GM19239 (cell line): ENCODE measurements around the gene ATG4A.

Experiments used
- DNase-seq: peaks from one replicate; pipeline ENCODE4 v3.0.0; 2011; ENCODE audit warnings: low spot score; ENCODE audit not compliant: insufficient read length
- FAIRE-seq: peaks from 2 replicates; lab custom pipeline; 2011; peaks lifted over from hg19 to GRCh38; lab: Jason Lieb, UNC

The ATG4A gene, protein sequence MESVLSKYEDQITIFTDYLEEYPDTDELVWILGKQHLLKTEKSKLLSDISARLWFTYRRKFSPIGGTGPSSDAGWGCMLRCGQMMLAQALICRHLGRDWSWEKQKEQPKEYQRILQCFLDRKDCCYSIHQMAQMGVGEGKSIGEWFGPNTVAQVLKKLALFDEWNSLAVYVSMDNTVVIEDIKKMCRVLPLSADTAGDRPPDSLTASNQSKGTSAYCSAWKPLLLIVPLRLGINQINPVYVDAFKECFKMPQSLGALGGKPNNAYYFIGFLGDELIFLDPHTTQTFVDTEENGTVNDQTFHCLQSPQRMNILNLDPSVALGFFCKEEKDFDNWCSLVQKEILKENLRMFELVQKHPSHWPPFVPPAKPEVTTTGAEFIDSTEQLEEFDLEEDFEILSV

DNA sequence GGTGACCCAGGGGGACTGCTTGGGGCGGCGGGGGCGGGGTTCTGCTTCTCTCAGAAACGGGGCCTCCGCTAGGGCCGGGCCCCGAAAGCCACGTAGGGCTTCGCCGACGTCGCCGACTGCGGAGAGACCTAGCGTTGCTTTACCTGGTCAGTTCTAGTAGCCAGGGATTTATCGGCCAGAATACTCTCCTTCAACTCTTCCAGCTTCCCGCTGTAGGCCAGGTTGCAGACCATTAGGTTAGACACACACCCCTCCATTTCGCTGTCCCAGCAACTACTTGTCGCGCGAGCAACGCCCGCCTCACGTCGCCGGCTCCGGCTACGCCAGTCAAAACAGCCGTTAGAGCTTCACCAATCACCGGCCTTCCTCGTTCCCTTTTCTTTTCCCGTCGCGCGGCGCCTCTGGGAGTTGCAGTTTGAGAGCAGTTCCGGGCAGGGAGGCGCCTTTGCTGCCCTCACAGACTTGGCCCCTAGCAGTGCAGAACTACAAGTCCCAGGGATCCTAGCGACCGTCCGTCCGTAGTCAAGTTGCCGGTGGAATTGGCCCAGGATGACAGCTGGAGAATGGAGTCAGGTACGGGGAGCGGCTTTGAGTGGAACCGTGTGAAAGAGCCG, at the start of gene ATG4A, which contains the start of gene PSMD10:
Gene ATG4A, plus strand, starts transcription at position 515 of the 614 bp plus-strand sequence. Its CDS starts 49 bp downstream, at position 564.
Gene PSMD10, minus strand, starts transcription at position 279 of the 614 bp plus-strand sequence. Its CDS starts 22 bp downstream, at position 257.
- FAIRE-seq, result peak; percentile 98

DNA sequence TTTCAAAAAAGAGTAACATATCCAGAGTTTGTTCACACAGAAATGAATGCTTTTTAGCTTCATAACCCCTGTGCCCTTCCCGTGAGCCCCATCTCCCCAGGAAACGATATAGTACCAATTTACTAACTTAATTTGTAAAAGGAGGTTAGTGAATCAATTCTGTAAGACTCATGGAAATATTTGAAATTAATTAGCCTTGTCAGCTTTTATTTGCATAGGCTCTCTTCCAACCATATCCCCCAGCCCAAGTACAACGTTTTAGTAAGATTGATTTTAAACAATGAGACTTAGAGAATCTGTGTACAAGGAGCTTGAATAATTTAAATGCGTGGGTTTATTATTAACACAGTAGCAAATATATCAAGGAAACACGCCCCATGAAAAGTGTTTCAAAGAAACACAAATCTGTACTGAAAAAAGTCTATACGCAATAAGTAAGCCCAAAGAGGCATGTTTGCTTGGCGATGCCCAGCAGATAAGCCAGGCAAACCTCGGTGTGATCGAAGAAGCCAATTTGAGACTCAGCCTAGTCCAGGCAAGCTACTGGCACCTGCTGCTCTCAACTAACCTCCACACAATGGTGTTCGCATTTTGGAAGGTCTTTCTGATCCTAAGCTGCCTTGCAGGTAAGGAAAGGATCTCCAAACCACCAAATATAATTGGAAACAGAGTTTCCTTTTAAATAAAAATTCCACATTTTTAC, 46.9 kb upstream of the ATG4A start, which contains the start of gene VSIG1:
Gene VSIG1, plus strand, starts transcription at position 512 of the 703 bp plus-strand sequence. Its CDS starts 66 bp downstream, at position 578.
- no peak for FAIRE-seq
- no peak for DNase-seq

More for the DNA sequence above, at the start of gene ATG4A, which contains the start of gene PSMD10:
- peak; percentile 46 for DNase-seq

DNA sequence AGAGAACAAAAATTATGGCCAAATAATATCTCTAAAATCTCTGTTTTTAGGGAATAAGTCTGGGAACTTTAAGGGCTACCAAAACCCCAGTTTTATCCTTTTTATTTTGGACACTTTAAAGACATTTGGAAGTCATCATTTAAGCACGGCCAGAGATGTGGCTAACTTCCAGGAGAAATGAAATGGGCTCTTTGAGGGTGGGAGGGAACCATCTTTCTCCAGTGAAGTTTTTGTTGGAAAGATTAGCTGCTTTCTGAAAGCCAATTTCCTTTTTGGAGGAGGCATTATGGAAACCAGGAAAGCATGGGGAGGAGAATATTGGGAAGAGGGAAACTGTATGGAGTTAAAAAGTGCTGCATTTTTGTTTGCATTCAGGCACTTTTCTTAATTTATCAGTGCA, 41.9 kb upstream of the ATG4A start:
- no peak for FAIRE-seq
- DNase-seq, result no peak

DNA sequence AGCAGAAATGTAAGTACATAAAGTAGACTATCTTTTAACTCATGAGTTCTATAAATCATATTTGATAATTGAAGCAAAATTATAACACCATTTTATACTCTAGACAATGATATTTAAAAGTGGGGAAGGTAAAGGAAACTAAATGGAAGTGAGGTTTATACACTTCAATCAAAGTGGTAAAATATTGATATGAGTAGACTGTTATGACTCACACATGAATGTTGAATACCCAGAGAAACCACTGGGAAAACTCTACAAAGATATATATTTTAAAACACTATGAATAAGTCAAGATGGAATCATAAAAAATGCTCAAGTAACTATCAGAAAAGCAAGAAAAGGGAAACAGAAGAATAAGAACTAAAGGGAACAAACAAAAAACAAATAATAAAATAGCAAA, 38.4 kb upstream of the ATG4A start:
- DNase-seq (no peak), FAIRE-seq (no peak)

DNA sequence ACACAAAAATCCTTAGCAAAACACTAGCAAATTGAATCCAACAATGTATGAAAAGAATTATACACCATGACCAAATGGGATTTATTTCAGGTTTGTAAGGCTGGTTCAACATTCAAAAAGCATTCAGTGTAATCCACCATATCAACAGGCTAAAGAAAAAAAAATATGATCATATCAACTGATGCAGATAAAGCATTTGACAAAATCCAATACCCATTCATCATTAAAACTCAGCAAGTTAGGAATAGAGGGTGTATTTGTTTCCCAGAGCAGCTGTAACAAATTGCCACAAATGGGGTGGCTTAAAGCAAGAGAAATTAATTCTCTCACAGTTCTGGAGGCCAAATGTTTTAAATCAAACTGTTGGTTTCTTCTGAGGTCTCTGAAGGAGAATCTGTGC, 36.0 kb upstream of the ATG4A start:
- FAIRE-seq (no peak), DNase-seq (no peak)

DNA sequence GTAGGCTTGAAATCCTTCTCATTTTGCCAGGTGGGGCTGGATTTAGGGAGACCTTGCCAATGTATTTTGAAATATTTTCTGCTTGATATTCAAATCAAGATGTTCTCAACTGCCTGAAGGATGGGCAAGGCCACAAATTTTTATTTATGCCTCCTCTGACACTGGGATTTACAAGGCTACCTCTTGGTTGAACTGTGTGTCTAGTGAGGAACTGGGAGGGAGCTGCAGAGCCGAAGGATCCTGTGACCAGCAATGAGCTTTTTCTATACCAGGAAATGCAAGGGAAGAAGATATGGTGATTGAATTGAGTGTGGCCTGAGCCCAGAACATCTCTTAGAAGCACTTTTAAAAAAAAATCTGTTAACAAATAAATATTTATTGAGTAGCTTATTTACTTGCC, 31.8 kb upstream of the ATG4A start:
- FAIRE-seq (no peak), DNase-seq (no peak)

DNA sequence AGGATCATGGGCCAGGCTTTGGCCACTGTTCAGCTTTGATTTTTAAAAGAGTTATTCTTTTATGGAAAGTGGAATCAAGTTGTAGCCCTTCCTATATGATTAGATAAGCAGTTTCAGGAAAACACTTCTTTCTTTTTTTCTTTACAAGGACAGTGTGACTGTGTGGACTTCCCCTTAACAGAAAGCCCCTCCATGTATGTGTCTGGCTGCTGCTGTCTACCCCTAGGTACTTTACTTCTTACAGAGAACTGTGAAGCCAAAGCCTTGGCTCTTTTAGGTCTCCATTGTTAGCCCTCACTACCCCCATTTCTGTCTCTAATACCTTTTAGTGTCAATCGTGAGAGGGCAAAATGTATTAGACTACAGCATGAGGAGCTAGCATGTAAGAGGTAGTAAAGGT, 27.6 kb upstream of the ATG4A start:
- no peak for DNase-seq
- FAIRE-seq, result no peak

DNA sequence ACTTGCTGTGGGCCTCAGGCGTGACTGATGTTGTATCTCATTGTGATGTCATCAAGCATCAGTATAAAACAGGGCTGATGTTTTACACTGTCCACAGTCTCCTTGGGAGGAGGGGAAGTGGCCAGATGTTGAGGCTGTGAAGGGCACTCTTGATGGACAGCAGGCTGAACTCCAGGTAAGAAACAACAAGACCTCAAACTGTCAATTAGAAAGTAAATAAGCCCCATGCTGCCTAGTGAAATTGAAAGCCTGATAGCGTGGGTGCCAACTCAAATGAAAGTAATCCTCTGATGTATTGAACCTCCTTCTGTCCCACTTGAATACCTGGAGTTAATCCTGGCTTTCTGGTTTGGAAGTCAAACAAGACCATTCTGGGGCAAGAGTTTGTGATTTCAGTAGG, 27.0 kb upstream of the ATG4A start:
- FAIRE-seq, result no peak
- DNase-seq, result no peak

DNA sequence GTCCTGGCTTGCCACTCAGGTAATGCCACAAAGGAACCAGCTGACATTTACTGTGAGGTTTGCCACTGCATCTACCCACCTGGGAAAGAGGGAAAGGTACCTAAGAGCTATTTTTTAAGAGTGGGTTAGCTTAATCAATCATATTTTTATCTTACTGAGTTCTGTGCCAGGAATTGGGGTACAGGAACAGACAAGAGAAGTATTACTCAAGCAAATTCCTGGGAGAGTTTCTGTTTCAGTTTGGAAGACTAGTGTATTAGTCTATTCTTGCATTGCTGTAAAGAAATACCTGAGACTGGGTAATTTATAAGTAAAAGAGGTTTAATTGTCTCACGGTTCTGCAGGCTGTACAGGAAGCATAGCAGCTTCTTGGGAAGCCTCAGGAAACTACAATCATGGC, 23.5 kb upstream of the ATG4A start:
- no peak for FAIRE-seq
- DNase-seq, result no peak

DNA sequence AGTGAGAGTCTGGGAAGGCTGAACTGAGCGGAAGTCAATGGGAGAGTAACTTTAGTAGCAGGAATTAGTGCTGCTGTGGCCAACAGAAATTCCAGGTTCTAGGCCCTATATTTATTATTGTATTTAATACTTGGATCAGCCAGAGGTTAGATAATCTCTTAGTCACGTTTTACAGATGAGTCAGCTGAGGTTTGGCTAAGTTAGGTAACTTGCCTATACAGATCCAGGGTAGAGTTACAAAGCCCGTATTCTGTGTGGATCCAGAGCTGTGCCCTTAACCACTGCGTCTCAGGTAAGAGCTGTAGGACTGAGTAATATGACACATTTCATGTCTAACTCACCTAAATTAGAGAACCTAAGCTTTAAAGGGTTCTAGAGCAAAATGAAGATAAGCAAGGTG, 20.7 kb upstream of the ATG4A start:
- DNase-seq (no peak), FAIRE-seq (no peak)

DNA sequence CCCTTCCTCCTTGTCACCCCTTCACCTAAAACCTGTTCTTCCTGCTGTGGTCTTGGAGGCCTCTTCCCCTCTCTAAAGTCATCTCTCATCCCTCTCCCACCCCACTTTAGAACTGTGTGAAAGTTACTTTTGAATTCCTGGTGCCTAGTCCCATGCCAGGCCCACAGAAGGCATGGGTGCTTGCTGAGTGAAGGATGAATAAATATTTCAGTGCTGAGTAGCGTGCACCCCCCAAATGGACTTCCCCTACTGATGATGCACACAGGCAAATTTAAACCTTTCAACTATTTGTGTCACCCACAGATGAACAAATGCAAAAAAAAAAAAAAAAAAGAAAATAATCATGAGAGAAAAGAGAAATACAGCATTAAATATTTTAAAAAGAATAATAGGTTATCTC, 20.0 kb upstream of the ATG4A start:
- no peak for DNase-seq
- FAIRE-seq, result no peak

DNA sequence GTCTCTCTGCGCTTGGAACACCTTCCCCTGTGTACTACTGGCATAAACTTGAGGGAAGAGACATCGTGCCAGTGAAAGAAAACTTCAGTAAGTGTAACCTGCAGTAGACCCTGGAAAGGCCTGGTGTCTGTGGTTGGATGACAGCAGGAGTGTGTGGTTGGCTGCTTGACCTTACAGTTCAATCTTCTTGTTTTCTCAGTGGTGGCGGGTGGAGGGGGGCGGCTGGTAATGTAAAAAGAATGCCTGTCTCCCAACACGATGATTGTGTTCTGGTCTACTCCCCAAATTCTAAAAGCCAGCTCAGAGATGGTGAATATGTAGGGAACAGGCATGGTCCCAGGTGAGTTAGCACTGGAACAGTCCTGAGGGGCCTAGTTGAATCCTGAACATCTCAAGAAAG, 18.8 kb upstream of the ATG4A start:
- FAIRE-seq, result no peak
- no peak for DNase-seq

DNA sequence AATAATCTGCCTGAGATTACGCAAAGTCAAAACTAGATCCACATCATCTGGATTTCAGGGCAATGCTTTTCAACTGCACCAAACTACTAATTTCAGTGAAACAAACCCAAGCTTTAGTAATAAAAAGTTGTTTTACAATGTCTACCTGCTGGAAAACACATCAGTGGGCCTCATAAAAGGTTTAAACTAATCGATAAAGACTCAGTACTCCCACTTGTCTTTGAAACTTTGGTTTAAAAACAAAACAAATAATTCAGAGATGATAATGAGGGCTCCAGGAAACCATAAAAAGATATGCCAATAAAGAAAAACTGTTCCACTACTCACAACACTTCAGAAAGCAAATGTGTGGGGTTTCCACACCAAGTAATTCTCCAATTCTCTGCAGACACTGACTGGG, 10.5 kb upstream of the ATG4A start:
- no peak for FAIRE-seq
- no peak for DNase-seq

DNA sequence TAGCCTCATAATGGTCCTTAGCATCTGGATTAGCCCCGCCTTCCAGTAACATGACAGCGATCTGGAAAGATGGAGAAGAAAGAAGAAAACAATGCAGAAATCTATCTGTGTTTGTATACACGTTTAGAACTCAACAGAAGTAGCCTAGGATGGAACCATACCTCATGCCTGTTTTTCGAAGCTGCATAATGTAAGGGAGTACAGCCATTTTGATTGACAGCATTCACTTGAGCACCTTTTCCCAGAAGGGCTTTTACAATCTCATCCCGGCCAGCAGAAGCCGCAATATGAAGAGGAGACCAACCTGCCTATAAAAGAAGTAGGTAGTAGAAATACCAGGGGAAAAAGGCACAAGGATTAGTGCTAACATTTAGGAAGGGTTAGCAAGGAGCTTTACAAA, 3.8 kb upstream of the ATG4A start:
- FAIRE-seq, result peak; percentile 67
- no peak for DNase-seq

DNA sequence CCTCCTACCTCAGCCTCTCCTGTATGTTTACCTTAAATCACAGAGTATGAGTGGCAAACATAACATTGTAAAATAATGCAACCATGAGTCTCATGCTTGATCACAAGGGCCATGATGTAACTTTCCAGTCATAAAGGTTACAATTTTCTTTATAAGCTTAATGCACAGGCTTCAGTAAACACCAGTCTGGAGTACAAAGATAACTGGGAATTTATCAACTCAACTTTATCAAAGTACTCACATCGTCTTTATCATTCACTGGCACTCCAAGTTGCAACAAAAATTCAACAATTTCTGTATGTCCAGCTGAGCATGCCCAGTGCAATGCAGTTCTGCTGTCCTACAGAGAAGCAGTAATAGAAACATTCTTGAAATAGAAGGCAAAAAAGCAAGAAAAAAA, 3.1 kb upstream of the ATG4A start:
- DNase-seq, result no peak
- FAIRE-seq, result peak; percentile 26

DNA sequence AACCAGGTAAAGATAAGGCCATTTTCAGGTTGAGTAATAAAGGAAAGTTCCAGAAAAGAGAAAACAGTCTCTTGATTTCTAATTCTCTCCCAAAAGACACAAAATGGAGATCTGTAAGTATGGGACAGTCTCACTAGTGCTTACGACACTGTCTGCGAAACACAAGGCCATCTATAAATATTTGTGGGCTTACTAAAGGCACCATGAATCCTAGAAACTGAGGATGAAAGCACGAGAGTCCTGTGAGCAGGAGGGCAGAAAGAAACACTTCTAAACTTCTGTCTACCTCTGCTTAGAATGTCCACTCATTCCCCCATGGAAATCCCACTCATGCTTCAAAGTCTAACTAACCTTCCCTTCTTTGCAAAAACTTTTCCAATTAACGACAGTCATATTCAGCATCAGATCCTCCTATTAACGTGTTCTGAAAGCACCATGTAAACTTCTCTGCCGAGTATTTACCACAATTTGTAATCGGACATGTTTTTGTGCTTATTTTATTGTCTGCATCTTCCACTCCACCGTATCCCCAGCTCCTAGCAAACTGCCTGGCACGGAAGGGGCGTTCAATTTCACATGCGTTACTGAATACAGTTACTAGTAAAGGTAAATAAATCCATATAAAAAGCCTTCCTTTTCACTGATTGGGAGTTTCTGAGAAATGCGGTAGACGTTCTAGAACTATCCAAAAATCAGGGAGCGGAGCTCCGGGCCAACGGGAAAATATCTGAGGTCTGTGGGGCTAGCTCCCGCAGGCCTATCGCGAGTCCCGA, 901 bp upstream of the ATG4A start:
- DNase-seq (no peak), FAIRE-seq (peak; percentile 91)

DNA sequence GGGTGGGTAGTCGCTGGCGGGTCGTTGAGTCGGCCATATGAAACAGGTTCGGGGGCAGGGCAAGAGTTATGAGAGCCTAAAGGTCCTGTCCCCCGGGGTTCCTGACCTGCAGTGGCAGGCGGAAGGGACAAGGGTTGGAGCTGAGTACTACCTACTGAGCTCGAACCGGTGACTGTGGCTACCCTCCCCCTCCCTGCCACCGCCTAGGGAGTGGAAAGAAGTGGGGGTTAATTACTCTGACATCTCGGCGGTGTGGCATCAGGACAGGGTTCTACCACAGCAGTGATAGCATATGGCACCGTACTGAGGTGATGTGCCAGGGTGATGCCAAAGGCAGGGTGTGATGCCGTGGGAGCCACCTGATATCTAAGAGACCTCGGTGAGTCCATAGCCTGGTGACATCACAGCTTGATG, 307 bp downstream of the ATG4A start:
- DNase-seq (no peak), FAIRE-seq (peak; percentile 82)

DNA sequence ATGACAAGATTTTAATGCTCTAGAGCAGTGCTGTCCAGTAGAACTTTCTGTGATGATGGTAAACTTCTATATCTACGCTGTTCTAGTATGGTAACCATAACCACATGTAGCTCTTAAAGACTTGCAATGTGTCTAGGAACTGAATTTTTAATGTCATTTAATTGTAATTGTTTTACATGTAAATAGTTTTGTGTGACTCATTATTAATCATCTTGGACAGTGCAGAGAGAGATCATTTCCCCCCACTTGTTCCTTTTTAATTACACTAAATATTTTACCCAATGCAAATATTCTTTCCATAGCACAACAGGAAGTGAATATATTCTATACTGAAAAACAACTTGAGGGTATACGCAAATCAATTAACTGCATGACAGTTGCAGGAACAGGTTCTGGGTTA, 5.8 kb downstream of the ATG4A start:
- DNase-seq, result no peak
- FAIRE-seq, result no peak

DNA sequence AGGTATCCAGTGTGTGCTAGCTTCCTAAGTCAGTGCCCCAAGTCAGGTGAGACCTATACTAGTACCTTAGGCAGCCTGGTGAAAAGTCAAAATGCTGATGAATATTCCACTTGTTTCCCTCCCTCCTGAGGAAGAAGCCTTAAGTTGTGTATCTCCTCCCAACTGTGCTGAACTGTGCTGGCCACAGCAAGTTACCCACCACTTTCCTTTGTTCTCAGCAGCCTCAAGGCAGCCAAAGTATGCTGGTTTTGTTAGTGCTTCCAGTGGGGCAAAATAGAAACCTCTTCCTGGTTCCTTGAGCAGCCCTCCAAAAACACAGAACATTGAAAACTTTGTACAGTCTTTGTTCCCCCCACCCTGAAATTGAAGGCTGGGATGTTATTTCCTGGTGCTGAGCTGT, 13.9 kb downstream of the ATG4A start:
- FAIRE-seq (peak; percentile 80), DNase-seq (no peak)

DNA sequence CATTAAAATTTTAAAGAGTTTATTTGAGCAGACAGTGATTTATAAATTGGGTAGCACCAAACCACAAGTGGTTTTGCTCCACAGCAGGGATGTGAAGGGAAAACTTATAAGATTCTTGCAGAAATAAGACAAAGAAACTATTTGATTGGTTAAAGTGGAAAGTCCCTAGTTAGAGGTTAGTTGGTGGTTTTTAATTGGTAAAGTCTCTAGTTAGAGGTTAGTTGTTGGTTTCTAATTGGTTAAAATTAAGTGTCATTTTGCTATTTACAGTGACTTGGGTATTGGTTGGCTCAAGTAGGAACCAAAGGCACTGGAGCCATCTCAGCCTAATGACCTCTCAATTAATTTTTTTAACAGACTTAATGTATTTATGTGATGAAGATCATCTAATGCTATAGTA, 23.0 kb downstream of the ATG4A start:
- DNase-seq, result no peak
- no peak for FAIRE-seq
